HepG2 (cell line): Measurements from ENCODE around the gene SLC16A5. TPM values are rescaled to one million over a fixed set of nuclear protein-coding genes. Genes with fewer than 3 reads are reported as not detected.

Source experiments
- AGO2 ChIP-seq: fragments of 200-400 bp; formaldehyde crosslinking; optimal IDR thresholded peaks from 2 replicates; pipeline ENCODE3; 2017; ENCODE audit warnings: mild to moderate bottlenecking, low read depth, low read length, moderate library complexity
- BRCA1 ChIP-seq: sonication (generic); formaldehyde crosslinking; IDR thresholded peaks from 2 replicates; pipeline ENCODE4 v1.4.0; 2020; ENCODE audit warnings: missing genetic modification reagents
- DMAP1 ChIP-seq: IDR thresholded peaks from 2 replicates; pipeline ENCODE4 v1.6.1; 2016
- NR3C1 ChIP-seq: sonication (generic); formaldehyde crosslinking; IDR thresholded peaks from 2 replicates; pipeline ENCODE4 v1.4.0; 2020; ENCODE audit warnings: missing genetic modification reagents
- RORA ChIP-seq: sonication (generic); formaldehyde crosslinking; IDR thresholded peaks from 2 replicates; pipeline ENCODE4 v1.5.0; 2020; ENCODE audit warnings: mild to moderate bottlenecking, missing genetic modification reagents, moderate library complexity
- SALL2 ChIP-seq: sonication (generic); formaldehyde crosslinking; IDR thresholded peaks from 2 replicates; pipeline ENCODE4 v1.8.1; 2023; ENCODE audit warnings: mild to moderate bottlenecking, missing genetic modification reagents, inconsistent platforms
- SKI ChIP-seq: fragments of 450-650 bp; IDR thresholded peaks from one replicate; pipeline ENCODE4 v1.6.1; 2018; ENCODE audit warnings: mild to moderate bottlenecking; ENCODE audit not compliant: partially characterized antibody
- SP1 ChIP-seq, 2 experiments: fragments of 450-650 bp in 1 of 2; sonication (generic) in 1 of 2; formaldehyde crosslinking in 1 of 2; IDR thresholded peaks; 2 replicates each; pipeline versions ENCODE4 v1.4.0 to v1.6.1; 2016 to 2020; ENCODE audit warnings: missing genetic modification reagents in 1 of 2
- SSRP1 ChIP-seq: IDR thresholded peaks from 2 replicates; pipeline ENCODE4 v1.6.1; 2016; ENCODE audit warnings: control low read depth
- ZFP82 ChIP-seq: sonication (generic); formaldehyde crosslinking; IDR thresholded peaks from 2 replicates; pipeline ENCODE4 v1.5.1; 2020; ENCODE audit warnings: mild to moderate bottlenecking, missing genetic modification reagents, borderline replicate concordance
- ZNF138 ChIP-seq: sonication (generic); formaldehyde crosslinking; IDR thresholded peaks from 2 replicates; pipeline ENCODE4 v1.5.0; 2020; ENCODE audit warnings: mild to moderate bottlenecking, low read depth, missing genetic modification reagents
- ZNF230 ChIP-seq: sonication (generic); formaldehyde crosslinking; IDR thresholded peaks from 2 replicates; pipeline ENCODE4 v1.4.0; 2020; ENCODE audit warnings: mild to moderate bottlenecking, missing genetic modification reagents
- ZNF432 ChIP-seq: sonication (generic); formaldehyde crosslinking; IDR thresholded peaks from 2 replicates; pipeline ENCODE4 v1.5.0; 2020; ENCODE audit warnings: missing genetic modification reagents, mild to moderate bottlenecking, borderline replicate concordance
- ZNF549 ChIP-seq: sonication (generic); formaldehyde crosslinking; IDR thresholded peaks from 2 replicates; pipeline ENCODE4 v1.5.0; 2020; ENCODE audit warnings: missing genetic modification reagents
- polyA plus RNA-seq, 8 experiments: library from polyadenylated mRNA; depleted of rRNA in 3 of 8; stranded (reverse) in 7 of 8; unstranded in 1 of 8; fragments of >200 nt; fragmentation: Illumina TruSeq in 4 of 8; extraction: Trizol in 4 of 8; gene quantifications; 2 replicates each; pipeline versions ENCODE4 v1.2.1 to v1.2.3, GENCODE V29; 2011 to 2016; ENCODE audit warnings: low read depth in 4 of 8, missing spikeins in 1 of 8, mixed read lengths in 1 of 8; ENCODE audit not compliant: insufficient read depth in 1 of 8
- total RNA-seq, 5 experiments: library from RNA; depleted of rRNA; stranded (reverse); fragments of >200 nt; fragmentation: Illumina TruSeq; extraction: Trizol; gene quantifications; 2 replicates each; pipeline ENCODE4 v1.2.3, GENCODE V29; 2016; ENCODE audit warnings: low read depth in 1 of 5
- TF ChIP-seq, protein P1 (sequence below): sonication (generic); formaldehyde crosslinking; IDR thresholded peaks from 2 replicates; pipeline ENCODE4 v1.5.0; 2020; ENCODE audit warnings: missing genetic modification reagents
- TF ChIP-seq, protein P2 (sequence below): sonication (generic); formaldehyde crosslinking; IDR thresholded peaks from 2 replicates; pipeline ENCODE4 v1.4.0; 2020; ENCODE audit warnings: missing genetic modification reagents
- TF ChIP-seq, protein P3 (sequence below): sonication (generic); formaldehyde crosslinking; IDR thresholded peaks from 2 replicates; pipeline ENCODE4 v1.4.0; 2020; ENCODE audit warnings: missing genetic modification reagents; ENCODE audit errors: not compliant biosample characterization
- TF ChIP-seq, protein P4 (sequence below): sonication (generic); formaldehyde crosslinking; IDR thresholded peaks from 2 replicates; pipeline ENCODE4 v1.5.1; 2020; ENCODE audit warnings: mild to moderate bottlenecking, missing genetic modification reagents, moderate library complexity
- TF ChIP-seq, protein P5 (sequence below): IDR thresholded peaks from 2 replicates; pipeline ENCODE4 v1.6.1; 2016; ENCODE audit warnings: missing compliant biosample characterization, missing genetic modification reagents, borderline replicate concordance

SLC16A5 gene
- total and polyA plus RNA-seq, 2 of the 13 experiments (the other 11 are each of a cell fraction or from before 2014, with no cell fraction given), result 0.69 to 5.6 TPM

DNA sequence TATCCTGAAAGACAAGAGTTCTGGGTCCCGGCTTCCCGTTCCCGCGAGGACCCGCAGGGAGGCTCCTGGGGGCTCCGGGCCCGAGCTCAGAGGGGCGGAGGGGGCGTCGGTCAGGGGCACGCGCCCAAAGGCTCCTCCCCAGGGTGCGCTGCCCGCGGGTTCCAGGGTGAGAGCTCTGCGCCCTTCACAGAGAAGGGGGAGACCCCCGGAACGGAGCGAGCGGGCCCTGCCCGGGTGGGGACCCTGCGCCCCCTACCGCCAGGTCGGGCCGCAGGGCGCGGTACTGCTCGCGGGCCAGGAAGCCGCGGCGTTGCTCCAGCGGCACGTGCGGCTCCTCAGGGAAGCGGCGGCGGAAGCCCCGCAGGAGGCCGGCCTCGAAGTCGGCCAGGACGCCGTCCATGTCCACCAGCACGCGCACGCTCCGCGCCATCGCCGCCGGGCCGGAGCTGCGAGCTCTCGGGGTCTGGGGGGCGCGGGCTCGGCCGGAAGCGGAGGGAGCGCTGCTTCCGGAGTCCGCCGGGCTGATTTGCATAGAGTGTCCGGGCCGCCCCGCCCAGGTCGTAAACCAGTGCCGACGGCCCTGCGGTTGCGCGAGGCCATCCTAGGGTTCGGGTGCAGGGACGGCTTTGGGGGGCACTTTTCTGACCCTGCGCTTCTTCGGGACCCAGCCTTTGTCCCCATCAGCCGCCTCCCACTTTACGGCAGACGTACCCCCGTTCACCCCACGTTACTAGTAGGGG lies 43.7 kb downstream of the SLC16A5 start, which contains the start of gene NT5C (continued):
- TF ChIP-seq, protein P1, sequence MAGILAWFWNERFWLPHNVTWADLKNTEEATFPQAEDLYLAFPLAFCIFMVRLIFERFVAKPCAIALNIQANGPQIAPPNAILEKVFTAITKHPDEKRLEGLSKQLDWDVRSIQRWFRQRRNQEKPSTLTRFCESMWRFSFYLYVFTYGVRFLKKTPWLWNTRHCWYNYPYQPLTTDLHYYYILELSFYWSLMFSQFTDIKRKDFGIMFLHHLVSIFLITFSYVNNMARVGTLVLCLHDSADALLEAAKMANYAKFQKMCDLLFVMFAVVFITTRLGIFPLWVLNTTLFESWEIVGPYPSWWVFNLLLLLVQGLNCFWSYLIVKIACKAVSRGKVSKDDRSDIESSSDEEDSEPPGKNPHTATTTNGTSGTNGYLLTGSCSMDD (CRISPR knock-in tag), result no peak; the same call in 1 of the 2 replicates
- TF ChIP-seq ZNF230 (0 out of 2 replicates have a peak, but pooled peaks have one; percentile 30), BRCA1 (CRISPR knock-in tag) (no peak), ZNF432 (no peak), NR3C1 (CRISPR knock-in tag) (no peak), RORA (CRISPR knock-in tag) (no peak), ZNF138 (CRISPR knock-in tag) (no peak; the same call in 1 of the 2 replicates), SP1 (IDR thresholded peaks at IDR 0.05) (no peak), SP1 (CRISPR knock-in tag; IDR thresholded peaks at IDR 0.05) (no peak), DMAP1 (CRISPR knock-in tag) (peak; percentile 76), SSRP1 (CRISPR knock-in tag) (no peak), SALL2 (CRISPR knock-in tag) (peak; percentile 94), SKI (peak; percentile 31), AGO2 (peak; percentile 96), ZNF549 (CRISPR knock-in tag) (0 out of 2 replicates have a peak, but pooled peaks have one; percentile 61), ZFP82 (CRISPR knock-in tag) (no peak)
- TF ChIP-seq, protein P2, sequence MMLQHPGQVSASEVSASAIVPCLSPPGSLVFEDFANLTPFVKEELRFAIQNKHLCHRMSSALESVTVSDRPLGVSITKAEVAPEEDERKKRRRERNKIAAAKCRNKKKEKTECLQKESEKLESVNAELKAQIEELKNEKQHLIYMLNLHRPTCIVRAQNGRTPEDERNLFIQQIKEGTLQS (CRISPR knock-in tag), result peak; percentile 76
- TF ChIP-seq, protein P3, sequence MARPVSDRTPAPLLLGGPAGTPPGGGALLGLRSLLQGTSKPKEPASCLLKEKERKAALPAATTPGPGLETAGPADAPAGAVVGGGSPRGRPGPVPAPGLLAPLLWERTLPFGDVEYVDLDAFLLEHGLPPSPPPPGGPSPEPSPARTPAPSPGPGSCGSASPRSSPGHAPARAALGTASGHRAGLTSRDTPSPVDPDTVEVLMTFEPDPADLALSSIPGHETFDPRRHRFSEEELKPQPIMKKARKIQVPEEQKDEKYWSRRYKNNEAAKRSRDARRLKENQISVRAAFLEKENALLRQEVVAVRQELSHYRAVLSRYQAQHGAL (CRISPR knock-in tag), result peak; percentile 52
- TF ChIP-seq, protein P4, sequence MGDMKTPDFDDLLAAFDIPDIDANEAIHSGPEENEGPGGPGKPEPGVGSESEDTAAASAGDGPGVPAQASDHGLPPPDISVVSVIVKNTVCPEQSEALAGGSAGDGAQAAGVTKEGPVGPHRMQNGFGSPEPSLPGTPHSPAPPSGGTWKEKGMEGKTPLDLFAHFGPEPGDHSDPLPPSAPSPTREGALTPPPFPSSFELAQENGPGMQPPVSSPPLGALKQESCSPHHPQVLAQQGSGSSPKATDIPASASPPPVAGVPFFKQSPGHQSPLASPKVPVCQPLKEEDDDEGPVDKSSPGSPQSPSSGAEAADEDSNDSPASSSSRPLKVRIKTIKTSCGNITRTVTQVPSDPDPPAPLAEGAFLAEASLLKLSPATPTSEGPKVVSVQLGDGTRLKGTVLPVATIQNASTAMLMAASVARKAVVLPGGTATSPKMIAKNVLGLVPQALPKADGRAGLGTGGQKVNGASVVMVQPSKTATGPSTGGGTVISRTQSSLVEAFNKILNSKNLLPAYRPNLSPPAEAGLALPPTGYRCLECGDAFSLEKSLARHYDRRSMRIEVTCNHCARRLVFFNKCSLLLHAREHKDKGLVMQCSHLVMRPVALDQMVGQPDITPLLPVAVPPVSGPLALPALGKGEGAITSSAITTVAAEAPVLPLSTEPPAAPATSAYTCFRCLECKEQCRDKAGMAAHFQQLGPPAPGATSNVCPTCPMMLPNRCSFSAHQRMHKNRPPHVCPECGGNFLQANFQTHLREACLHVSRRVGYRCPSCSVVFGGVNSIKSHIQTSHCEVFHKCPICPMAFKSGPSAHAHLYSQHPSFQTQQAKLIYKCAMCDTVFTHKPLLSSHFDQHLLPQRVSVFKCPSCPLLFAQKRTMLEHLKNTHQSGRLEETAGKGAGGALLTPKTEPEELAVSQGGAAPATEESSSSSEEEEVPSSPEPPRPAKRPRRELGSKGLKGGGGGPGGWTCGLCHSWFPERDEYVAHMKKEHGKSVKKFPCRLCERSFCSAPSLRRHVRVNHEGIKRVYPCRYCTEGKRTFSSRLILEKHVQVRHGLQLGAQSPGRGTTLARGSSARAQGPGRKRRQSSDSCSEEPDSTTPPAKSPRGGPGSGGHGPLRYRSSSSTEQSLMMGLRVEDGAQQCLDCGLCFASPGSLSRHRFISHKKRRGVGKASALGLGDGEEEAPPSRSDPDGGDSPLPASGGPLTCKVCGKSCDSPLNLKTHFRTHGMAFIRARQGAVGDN (CRISPR knock-in tag), result peak; percentile 97
- TF ChIP-seq, protein P5, sequence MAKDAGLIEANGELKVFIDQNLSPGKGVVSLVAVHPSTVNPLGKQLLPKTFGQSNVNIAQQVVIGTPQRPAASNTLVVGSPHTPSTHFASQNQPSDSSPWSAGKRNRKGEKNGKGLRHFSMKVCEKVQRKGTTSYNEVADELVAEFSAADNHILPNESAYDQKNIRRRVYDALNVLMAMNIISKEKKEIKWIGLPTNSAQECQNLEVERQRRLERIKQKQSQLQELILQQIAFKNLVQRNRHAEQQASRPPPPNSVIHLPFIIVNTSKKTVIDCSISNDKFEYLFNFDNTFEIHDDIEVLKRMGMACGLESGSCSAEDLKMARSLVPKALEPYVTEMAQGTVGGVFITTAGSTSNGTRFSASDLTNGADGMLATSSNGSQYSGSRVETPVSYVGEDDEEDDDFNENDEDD (CRISPR knock-in tag), result peak; percentile 90; the same call in 1 of the 2 replicates
